Measurements from ENCODE around the gene TLCD3B. TPM values are rescaled to one million over a fixed set of nuclear protein-coding genes. Genes with fewer than 3 reads are reported as not detected.

The TLCD3B gene
- polyA plus RNA-seq, 1 of the 3 experiments (the other 2 are of a cell fraction), result 3.8 TPM

DNA sequence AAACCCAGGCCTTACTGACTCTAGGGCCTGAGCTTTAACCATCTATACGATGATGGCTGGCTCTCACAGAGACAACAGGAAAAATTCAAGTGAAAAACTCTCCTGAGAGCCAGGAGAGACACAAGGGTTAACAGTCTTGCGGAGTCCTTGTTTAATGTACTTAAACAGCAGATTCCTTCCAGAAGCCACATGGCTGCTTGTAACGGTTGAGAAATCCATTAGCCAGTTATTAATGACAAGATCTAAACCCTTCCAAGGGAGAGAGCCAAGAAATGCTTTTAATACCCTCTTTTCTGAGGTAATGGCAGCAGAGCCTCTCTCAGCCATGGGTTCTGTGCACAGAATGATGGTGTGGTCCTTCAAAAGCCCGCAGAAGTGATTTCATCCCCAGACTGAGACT, 29.3 kb upstream of the TLCD3B start:
- Histone ChIP-seq H4K20me1 (ENCODE audit: insufficient read depth) (no peaks in the 10 kb centered on the region), H3K27me3 (ENCODE audit: insufficient read depth) (no peaks in the 10 kb centered on the region), H3K79me2 (ENCODE audit: insufficient read depth) (peaks cover 30% of the 10 kb centered on the region), H3F3A (replicated peaks; ENCODE audit: insufficient read depth) (peaks cover 15% of the 10 kb centered on the region), H3K4me3 (ENCODE audit: low read depth in 2 of 2, low read length in 1 of 2) (no peak overlapping the region), H3K9ac (no peak overlapping the region), H3K4me2 (no peak overlapping the region), H3K36me3 (replicated peaks in 1 of 2; ENCODE audit: control insufficient read depth in 1 of 2, insufficient read depth in 2 of 2, low read length in 1 of 2) (peaks cover 0 to 16% of the 10 kb centered on the region in 2 experiments), H2AFZ (ENCODE audit: low read depth) (no peak overlapping the region), H3K4me1 (ENCODE audit: control insufficient read depth in 1 of 2, insufficient read depth in 2 of 2, low read depth in 1 of 2, low read length in 1 of 2) (peaks cover 15 to 27% of the 10 kb centered on the region in 2 experiments; a peak in 3 of 4 replicates), H3K27ac (ENCODE audit: low read depth in 2 of 2, low read length in 1 of 2) (peak overlapping the region in 1 of 2 experiments; percentile 51; a peak in 1 of 4 replicates), H3K9me2 (no peaks in the 10 kb centered on the region), H3K9me3 (no peaks in the 10 kb centered on the region)
- WGBS (ENCODE audit: low lambda C conversion rate), result 72% methylated on average over 4 of the region's 4 CpGs
- TF ChIP-seq, protein P1, sequence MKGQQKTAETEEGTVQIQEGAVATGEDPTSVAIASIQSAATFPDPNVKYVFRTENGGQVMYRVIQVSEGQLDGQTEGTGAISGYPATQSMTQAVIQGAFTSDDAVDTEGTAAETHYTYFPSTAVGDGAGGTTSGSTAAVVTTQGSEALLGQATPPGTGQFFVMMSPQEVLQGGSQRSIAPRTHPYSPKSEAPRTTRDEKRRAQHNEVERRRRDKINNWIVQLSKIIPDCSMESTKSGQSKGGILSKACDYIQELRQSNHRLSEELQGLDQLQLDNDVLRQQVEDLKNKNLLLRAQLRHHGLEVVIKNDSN (IDR thresholded peaks at IDR 0.05; ENCODE audit: borderline replicate concordance, low read depth), result no peak
- TF ChIP-seq MEF2A (IDR thresholded peaks at IDR 0.05; ENCODE audit: borderline replicate concordance, low read depth) (no peak), NRF1 (IDR thresholded peaks at IDR 0.05; ENCODE audit: low read depth, low read length) (no peak), SIN3A (IDR thresholded peaks at IDR 0.05; ENCODE audit: borderline replicate concordance, low read depth, low read length) (no peak), CHD2 (IDR thresholded peaks at IDR 0.05; ENCODE audit: low read length, partially characterized antibody) (no peak), NFIC (IDR thresholded peaks at IDR 0.05; ENCODE audit: borderline replicate concordance) (no peak), JUND (IDR thresholded peaks at IDR 0.05) (no peak)
- no peak for DNase-seq
- POLR2A ChIA-PET, result interaction anchor here (1.5 kb wide), 1 partner anchor 25 kb away, joined by 3 read pairs; no protein-coding TSS in a partner anchor
- CTCF ChIA-PET, result interaction anchor here (1.1 to 1.8 kb wide), 3 partner anchors 11 to 32 kb away, joined by 3 to 4 read pairs (median 4); no protein-coding TSS in a partner anchor

DNA sequence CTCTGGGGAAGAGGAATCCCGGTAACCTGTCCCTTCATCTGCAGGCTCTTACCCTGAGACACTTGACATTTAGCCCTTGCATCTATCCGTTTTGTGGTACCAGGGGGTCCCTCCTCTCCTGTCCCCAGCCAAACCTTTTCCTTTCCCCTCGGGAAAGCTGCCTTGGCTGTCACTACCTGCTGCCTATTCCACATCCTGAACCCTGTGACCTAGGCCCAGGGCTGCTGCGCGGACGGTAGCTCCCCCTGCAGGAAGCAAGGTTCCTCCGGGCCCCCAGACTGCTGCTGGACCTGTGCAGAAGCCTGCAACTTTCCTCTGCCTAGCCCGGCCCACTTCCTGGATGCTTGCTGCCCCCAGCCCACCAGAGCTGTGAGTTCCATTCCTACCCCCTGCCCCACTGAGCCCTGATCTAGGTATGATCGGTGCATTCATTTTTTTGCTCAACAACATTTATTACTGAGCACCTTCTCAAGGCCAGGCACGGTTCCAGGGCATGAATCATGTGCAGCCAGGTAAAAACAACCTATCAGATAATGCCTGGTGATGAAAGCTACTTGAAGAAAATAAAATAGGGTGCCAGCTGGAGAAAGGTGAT, 24.0 kb upstream of the TLCD3B start:
- ChIA-PET CTCF (interaction anchor here (0.8 to 4.6 kb wide), 8 partner anchors 9 to 247 kb away, joined by 3 to 24 read pairs (median 5); partner anchors contain the start of genes TBX6 and TLCD3B), POLR2A (interaction anchor here (0.7 to 1.4 kb wide), 2 partner anchors 8 to 10 kb away, joined by 3 to 4 read pairs; partner anchors contain the start of gene ALDOA)
- H3K27me3 ChIP-seq (ENCODE audit: insufficient read depth), result no peaks in the 10 kb centered on the region
- 54% methylated on average over 6 of the region's 10 CpGs for WGBS (ENCODE audit: low lambda C conversion rate)
- no peak overlapping the region for H3K27ac ChIP-seq (ENCODE audit: low read depth in 2 of 2, low read length in 1 of 2)
- H3K9me3 ChIP-seq, result no peaks in the 10 kb centered on the region
- H3F3A ChIP-seq (replicated peaks; ENCODE audit: insufficient read depth), result peaks cover 22% of the 10 kb centered on the region
- TF ChIP-seq, protein P2, sequence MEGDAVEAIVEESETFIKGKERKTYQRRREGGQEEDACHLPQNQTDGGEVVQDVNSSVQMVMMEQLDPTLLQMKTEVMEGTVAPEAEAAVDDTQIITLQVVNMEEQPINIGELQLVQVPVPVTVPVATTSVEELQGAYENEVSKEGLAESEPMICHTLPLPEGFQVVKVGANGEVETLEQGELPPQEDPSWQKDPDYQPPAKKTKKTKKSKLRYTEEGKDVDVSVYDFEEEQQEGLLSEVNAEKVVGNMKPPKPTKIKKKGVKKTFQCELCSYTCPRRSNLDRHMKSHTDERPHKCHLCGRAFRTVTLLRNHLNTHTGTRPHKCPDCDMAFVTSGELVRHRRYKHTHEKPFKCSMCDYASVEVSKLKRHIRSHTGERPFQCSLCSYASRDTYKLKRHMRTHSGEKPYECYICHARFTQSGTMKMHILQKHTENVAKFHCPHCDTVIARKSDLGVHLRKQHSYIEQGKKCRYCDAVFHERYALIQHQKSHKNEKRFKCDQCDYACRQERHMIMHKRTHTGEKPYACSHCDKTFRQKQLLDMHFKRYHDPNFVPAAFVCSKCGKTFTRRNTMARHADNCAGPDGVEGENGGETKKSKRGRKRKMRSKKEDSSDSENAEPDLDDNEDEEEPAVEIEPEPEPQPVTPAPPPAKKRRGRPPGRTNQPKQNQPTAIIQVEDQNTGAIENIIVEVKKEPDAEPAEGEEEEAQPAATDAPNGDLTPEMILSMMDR (IDR thresholded peaks at IDR 0.05), result peak; percentile 57
- 0 out of 2 replicates have a peak, but pooled peaks have one; percentile 4 for TF ChIP-seq RAD21 (IDR thresholded peaks at IDR 0.05; ENCODE audit: low read length)
- no peak for TF ChIP-seq MEF2A (IDR thresholded peaks at IDR 0.05; ENCODE audit: borderline replicate concordance, low read depth)
- peaks cover 5% of the 10 kb centered on the region in 2 experiments; a peak in 2 of 4 replicates for H3K4me1 ChIP-seq (ENCODE audit: control insufficient read depth in 1 of 2, insufficient read depth in 2 of 2, low read depth in 1 of 2, low read length in 1 of 2)
- H3K4me2 ChIP-seq, result peak overlapping the region; percentile 47; the same call in 1 of the 2 replicates
- peak; percentile 56 for DNase-seq
- no peaks in the 10 kb centered on the region for H4K20me1 ChIP-seq (ENCODE audit: insufficient read depth)
- H3K9ac ChIP-seq, result no peak overlapping the region
- H3K9me2 ChIP-seq, result no peaks in the 10 kb centered on the region
- peak overlapping the region in 1 of 2 experiments; percentile 31; a peak in 1 of 4 replicates for H3K4me3 ChIP-seq (ENCODE audit: low read depth in 2 of 2, low read length in 1 of 2)
- H3K36me3 ChIP-seq (replicated peaks in 1 of 2; ENCODE audit: control insufficient read depth in 1 of 2, insufficient read depth in 2 of 2, low read length in 1 of 2), result peaks cover 0 to 7% of the 10 kb centered on the region in 2 experiments
- no peak overlapping the region for H2AFZ ChIP-seq (ENCODE audit: low read depth)
- H3K79me2 ChIP-seq (ENCODE audit: insufficient read depth), result peaks cover 36% of the 10 kb centered on the region; the same call in 1 of the 2 replicates
